ENCODE results near the gene C19orf73. TPM values are rescaled to one million over a fixed set of nuclear protein-coding genes. Genes with fewer than 3 reads are reported as not detected.
A peak's percentile ranks its signal among the peaks of the same experiment; 100 is the strongest.
"Not testable (repeated sequence)": the region's sequence is repeated elsewhere in the genome, so short reads cannot be mapped to it uniquely, and the experiment has no call there.

C19orf73 gene
- total RNA-seq, 2 donors from 2014 or later, result 2.2 to 11.1 TPM

DNA sequence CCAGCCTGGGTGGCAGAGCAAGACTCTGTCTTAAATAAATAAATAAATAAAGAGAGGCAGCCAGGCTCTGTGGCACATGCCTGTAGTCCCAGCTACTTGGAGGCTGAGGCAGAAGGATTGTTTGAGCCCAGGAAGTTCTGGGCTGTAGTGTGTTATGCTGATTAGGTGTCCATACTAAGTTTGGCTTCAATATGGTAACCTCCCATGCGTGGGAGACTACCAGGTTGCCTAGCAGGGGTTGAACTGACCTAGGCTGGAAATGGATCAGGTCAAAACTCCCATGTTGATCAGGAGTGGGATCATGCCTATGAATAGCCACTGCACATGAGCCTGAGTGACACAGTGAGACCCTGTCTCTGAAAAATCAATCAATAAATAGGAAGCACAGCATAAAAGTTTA lies 37.7 kb downstream of the C19orf73 start:
- H3K9me3 ChIP-seq, result no peaks in the 10 kb centered on the region
- no peaks in the 10 kb centered on the region for H3K27me3 ChIP-seq (replicated peaks; ENCODE audit: insufficient read depth)
- no peak overlapping the region for H3K27ac ChIP-seq
- no peak for DNase-seq (ENCODE audit: low spot score)
- no peak overlapping the region for H3K4me3 ChIP-seq
- intact Hi-C loops (cut with DNase I), result no loop called here
- 92% methylated on average over 1 of the region's 1 CpG for WGBS
- no peaks in the 10 kb centered on the region for H3K36me3 ChIP-seq
- peaks cover under 1% of the 10 kb centered on the region for H3K4me1 ChIP-seq (replicated peaks)
- no peak for TF ChIP-seq POLR2AphosphoS5 (IDR thresholded peaks at IDR 0.05)
- TF ChIP-seq, protein P1, sequence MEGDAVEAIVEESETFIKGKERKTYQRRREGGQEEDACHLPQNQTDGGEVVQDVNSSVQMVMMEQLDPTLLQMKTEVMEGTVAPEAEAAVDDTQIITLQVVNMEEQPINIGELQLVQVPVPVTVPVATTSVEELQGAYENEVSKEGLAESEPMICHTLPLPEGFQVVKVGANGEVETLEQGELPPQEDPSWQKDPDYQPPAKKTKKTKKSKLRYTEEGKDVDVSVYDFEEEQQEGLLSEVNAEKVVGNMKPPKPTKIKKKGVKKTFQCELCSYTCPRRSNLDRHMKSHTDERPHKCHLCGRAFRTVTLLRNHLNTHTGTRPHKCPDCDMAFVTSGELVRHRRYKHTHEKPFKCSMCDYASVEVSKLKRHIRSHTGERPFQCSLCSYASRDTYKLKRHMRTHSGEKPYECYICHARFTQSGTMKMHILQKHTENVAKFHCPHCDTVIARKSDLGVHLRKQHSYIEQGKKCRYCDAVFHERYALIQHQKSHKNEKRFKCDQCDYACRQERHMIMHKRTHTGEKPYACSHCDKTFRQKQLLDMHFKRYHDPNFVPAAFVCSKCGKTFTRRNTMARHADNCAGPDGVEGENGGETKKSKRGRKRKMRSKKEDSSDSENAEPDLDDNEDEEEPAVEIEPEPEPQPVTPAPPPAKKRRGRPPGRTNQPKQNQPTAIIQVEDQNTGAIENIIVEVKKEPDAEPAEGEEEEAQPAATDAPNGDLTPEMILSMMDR (IDR thresholded peaks at IDR 0.05), result no peak
- no peak for TF ChIP-seq POLR2A (IDR thresholded peaks at IDR 0.05)

DNA sequence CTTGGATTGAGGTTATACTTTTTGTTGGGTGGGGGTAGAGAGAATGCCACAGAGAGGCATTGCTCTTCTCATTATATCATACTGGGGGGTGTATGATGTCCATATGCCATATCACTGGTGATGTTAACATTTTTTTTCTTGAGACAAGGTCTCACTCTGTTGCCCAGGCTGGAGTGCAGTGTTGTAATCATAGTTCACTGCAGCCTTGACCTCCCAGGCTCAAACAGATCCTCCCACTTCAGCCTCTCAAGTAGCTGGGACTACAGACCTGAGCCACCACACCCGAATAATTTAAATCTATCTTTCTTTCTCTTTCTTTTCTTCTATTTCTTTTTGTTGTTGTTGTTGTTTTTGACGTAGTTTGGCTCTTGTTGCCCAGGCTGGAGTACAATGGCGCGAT lies 38.6 kb downstream of the C19orf73 start:
- H3K9me3 ChIP-seq, result no peaks in the 10 kb centered on the region
- H3K27me3 ChIP-seq (replicated peaks; ENCODE audit: insufficient read depth), result no peaks in the 10 kb centered on the region
- DNase-seq (ENCODE audit: low spot score), result no peak
- H3K4me3 ChIP-seq, result no peak overlapping the region
- H3K36me3 ChIP-seq, result no peaks in the 10 kb centered on the region
- TF ChIP-seq POLR2A (IDR thresholded peaks at IDR 0.05), result no peak
- H3K4me1 ChIP-seq (replicated peaks), result no peaks in the 10 kb centered on the region
- intact Hi-C loops (cut with DNase I), result no loop called here
- H3K27ac ChIP-seq, result no peak overlapping the region
- 78% methylated on average over 4 of the region's 4 CpGs for WGBS

DNA sequence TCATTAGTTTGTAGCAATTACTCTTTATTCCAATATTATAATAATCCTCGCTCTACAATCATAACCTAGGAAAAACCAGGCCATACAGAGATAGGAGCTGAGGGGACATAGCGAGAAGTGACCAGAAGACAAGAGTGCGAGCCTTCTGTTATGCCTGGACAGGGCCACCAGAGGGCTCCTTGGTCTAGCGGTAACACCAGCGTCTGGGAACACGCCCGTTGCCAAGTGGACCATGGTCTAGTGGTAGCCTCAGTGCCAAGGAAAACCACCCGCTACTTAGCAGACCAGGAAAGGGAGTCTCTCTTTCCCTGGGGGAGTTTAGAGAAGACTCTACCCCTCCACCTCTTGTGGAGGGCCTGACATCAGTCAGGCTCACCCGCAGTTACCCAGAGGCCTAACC lies 44.1 kb downstream of the C19orf73 start:
- H3K36me3 ChIP-seq; H3K27me3 ChIP-seq (replicated peaks; ENCODE audit: insufficient read depth); H3K4me1 ChIP-seq (replicated peaks); H3K9me3 ChIP-seq; H3K4me3 ChIP-seq; intact Hi-C loops (cut with DNase I); H3K27ac ChIP-seq: not testable (repeated sequence)
- DNase-seq (ENCODE audit: low spot score), result peak; percentile 62
- WGBS, result 17% methylated on average over 9 of the region's 9 CpGs
- TF ChIP-seq, protein P1 (IDR thresholded peaks at IDR 0.05), result peak; percentile 21 to 84 (median 64)

DNA sequence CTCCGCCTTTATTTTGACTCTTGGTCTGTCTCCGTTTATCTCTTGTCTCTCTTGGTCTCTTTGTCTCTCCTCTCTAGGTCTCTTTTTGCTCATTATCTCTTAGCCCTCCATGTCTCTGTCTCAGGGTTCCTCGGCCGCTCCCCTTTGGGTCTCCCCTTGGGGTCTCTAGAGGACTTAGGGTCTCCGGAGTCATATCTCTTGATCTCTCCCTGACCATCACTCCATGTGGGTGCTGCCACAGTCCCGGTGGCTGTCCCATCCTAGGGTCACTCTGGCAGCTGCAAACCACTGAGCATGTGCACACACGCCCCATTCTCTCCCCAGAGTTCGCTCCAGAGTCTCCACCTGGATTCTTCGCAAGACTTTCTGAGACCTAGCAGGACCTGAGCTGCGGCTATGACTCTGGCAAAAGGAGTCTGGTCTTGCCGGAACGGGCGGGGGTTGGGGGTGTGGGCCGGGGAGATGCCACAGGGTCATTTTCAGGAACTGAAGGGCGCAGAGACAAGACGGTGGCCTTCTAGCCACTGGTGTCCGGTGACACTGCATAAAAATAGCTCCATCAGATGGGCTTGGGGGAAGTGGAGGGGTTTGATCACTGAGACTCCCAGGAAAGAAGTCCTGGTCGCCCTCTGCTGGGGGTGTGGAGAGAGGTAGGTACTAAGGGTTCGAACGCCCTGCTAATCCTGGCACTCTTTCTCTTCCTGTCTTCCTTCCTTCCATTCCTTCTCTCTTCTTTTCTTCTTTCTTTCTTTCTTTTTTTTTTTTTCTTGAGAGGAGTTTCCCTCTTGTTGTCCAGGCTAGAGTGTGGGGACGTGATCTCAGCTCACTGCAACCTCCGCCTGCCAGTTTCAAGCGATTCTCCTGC lies 45.2 kb downstream of the C19orf73 start:
- intact Hi-C loops (cut with DNase I), result no loop called here
- H3K27ac ChIP-seq, result no peak overlapping the region
- H3K4me3 ChIP-seq, result no peak overlapping the region
- DNase-seq (ENCODE audit: low spot score), result no peak
- no peaks in the 10 kb centered on the region for H3K4me1 ChIP-seq (replicated peaks)
- TF ChIP-seq, protein P1 (IDR thresholded peaks at IDR 0.05), result no peak
- TF ChIP-seq POLR2AphosphoS5 (IDR thresholded peaks at IDR 0.05) (no peak), POLR2A (IDR thresholded peaks at IDR 0.05) (no peak)
- WGBS, result 48% methylated on average over 23 of the region's 23 CpGs
- no peaks in the 10 kb centered on the region for H3K9me3 ChIP-seq
- no peaks in the 10 kb centered on the region for H3K36me3 ChIP-seq
- peaks cover 4% of the 10 kb centered on the region for H3K27me3 ChIP-seq (replicated peaks; ENCODE audit: insufficient read depth)

DNA sequence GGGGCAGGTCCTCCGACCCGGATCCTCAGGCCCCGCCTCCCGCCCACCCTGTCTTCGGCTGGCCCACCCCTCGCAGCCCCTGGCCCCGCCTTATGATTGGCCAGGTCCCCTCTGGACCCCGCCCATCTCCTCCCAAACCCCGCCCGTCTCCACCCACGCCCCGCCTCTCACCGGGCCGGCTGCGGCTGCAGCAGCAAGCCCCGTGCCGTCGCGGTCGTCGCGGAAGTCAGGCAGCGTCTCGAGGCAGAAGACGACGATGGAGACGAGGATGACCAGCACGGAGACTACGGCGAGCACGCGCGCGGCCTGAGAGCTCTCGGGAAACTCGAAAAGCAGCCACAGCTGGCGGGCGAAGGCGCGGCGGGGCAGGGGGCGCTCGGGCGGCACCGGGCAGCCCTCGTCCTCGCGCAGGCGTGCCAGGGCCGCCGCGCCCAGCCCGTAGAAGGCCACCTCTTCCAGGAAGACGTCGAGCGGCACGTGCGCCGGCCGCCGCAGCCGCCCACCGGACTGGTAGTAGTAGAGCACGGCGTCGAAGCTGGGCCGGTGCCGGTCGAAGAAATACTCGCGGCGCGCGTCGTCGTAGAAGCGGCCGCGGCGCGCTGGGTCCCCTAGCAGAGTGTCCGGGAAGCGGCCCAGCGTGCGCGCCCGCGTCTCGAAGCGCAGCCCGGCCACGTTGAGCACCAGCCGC lies 46.9 kb downstream of the C19orf73 start:
- Histone ChIP-seq H3K9me3 (no peaks in the 10 kb centered on the region), H3K27me3 (replicated peaks; ENCODE audit: insufficient read depth) (peaks cover 4% of the 10 kb centered on the region), H3K4me3 (no peak overlapping the region), H3K27ac (no peak overlapping the region), H3K36me3 (no peaks in the 10 kb centered on the region), H3K4me1 (replicated peaks) (no peaks in the 10 kb centered on the region)
- intact Hi-C loops (cut with DNase I), result no loop called here
- 4% methylated on average over 93 of the region's 93 CpGs for WGBS
- no peak for DNase-seq (ENCODE audit: low spot score)
- TF ChIP-seq POLR2A (IDR thresholded peaks at IDR 0.05) (no peak), POLR2AphosphoS5 (IDR thresholded peaks at IDR 0.05) (no peak)
- TF ChIP-seq, protein P1 (IDR thresholded peaks at IDR 0.05), result no peak

All from prostate gland (tissue), 2 donors.